Measurements from ENCODE around the gene SMAD3. TPM values are rescaled to one million over a fixed set of nuclear protein-coding genes. Genes with fewer than 3 reads are reported as not detected.

SMAD3 gene
- total and polyA plus RNA-seq, 8 donors = 30.9 to 53.6 (median 50.4) TPM

GRCh38 chr15:67033571-67034044 lies 31.8 kb upstream of the SMAD3 start:
- peaks cover 0 to 15% of the 10 kb centered on the region in 2 donors for H3K4me1 ChIP-seq
- H3K36me3 ChIP-seq = no peaks in the 10 kb centered on the region
- ATAC-seq (peak; percentile 78), DNase-seq (peak in 2 of 4 donors; percentile 46 to 87)
- H3K27ac ChIP-seq = no peak overlapping the region
- peaks cover 7 to 34% of the 10 kb centered on the region in 2 donors for H3K27me3 ChIP-seq
- peak overlapping the region in 1 of 2 donors; percentile 14 for H3K4me3 ChIP-seq
- no peak for TF ChIP-seq CTCF (IDR thresholded peaks at IDR 0.05)
- intact Hi-C loops (cut with DNase I) = no loop called here
- no peaks in the 10 kb centered on the region for H3K9me3 ChIP-seq

DNA sequence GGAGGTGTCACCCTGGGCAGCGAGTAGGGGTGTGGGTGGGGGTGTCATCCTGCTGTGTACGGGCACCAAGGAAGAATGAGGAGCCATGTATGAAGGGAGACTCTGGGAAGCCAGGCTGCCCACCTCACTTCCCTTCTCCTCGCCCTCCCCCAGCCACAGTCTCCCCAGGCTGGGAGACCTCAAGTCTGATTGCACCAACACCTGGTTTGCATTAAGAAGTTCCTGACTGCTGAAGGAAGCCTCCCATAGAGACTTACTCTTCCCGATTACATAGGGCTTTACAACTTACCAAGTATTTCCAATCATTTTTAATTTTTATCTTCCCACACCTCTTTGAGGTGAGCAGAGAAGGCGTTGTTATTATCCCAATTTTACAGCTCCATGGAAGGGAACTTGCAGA lies 29.5 kb upstream of the SMAD3 start:
- DNase-seq = no peak
- H3K9me3 ChIP-seq = no peaks in the 10 kb centered on the region
- ATAC-seq = no peak
- H3K27ac ChIP-seq = no peak overlapping the region
- peaks cover 7 to 34% of the 10 kb centered on the region in 2 donors for H3K27me3 ChIP-seq
- no peak for TF ChIP-seq CTCF (IDR thresholded peaks at IDR 0.05)
- peaks cover 0 to 15% of the 10 kb centered on the region in 2 donors for H3K4me1 ChIP-seq
- H3K4me3 ChIP-seq = no peak overlapping the region
- H3K36me3 ChIP-seq = no peaks in the 10 kb centered on the region
- intact Hi-C loops (cut with DNase I) = no loop called here

DNA sequence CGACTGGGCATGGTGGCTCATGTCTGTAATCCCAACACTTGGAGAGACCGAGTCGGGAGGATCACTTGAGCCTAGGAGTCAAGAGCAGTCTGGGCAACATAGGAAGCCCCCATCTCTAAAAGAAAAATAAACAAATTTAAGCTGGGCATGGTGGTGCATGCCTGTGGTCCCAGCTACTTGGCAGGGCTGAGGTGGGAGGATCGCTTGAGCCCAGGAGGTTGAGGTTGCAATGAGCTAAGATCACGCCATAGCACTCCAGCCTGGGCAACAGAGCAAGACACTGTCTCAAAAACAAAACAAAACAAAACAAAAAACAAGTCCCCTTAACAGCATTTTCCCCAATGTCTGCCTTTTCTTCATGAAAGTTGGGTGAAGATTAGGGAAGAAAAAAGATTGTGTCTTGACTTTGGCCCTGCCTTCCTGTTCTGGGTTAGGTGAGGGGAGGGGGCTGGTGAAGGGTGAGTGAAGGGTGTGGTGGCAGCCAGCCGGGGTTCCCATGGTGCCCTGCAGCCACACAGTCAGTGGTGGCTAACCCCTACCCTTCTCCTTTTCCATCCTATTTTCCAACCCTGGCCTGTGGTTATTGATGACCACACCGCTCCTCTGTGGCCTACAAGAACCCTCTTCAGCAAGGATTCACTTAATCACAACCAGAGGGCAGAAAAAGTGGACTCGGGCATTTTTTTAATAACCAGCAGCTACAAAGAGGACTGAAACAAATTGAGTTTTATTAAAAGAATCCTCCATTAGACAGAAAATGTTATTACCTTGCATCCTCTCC lies 28.4 kb upstream of the SMAD3 start:
- intact Hi-C loops (cut with DNase I) = no loop called here
- Histone ChIP-seq H3K27me3 (peaks cover 7 to 30% of the 10 kb centered on the region in 2 donors), H3K4me1 (peaks cover 0 to 20% of the 10 kb centered on the region in 2 donors), H3K27ac (no peak overlapping the region), H3K9me3 (no peaks in the 10 kb centered on the region), H3K36me3 (no peaks in the 10 kb centered on the region), H3K4me3 (no peak overlapping the region)
- ATAC-seq (no peak), DNase-seq (no peak)
- TF ChIP-seq CTCF (IDR thresholded peaks at IDR 0.05) = no peak

- DNase-seq = no peak
- Histone ChIP-seq H3K4me1 (peaks cover 0 to 27% of the 10 kb centered on the region in 2 donors), H3K36me3 (no peaks in the 10 kb centered on the region), H3K27me3 (peaks cover 7 to 23% of the 10 kb centered on the region in 2 donors), H3K9me3 (no peaks in the 10 kb centered on the region), H3K4me3 (no peak overlapping the region), H3K27ac (no peak overlapping the region)
- ATAC-seq = no peak
- TF ChIP-seq CTCF (IDR thresholded peaks at IDR 0.05) = no peak
- intact Hi-C loops (cut with DNase I) = no loop called here
Observed at GRCh38 chr15:67037694-67038093, 27.7 kb upstream of the SMAD3 start.

- H3K27me3 ChIP-seq = peaks cover 0 to 12% of the 10 kb centered on the region in 2 donors
- H3K9me3 ChIP-seq = no peaks in the 10 kb centered on the region
- no peak for ATAC-seq
- H3K36me3 ChIP-seq = no peaks in the 10 kb centered on the region
- H3K4me1 ChIP-seq = peaks cover 0 to 18% of the 10 kb centered on the region in 2 donors
- TF ChIP-seq CTCF (IDR thresholded peaks at IDR 0.05) = no peak
- no peak for DNase-seq
- H3K4me3 ChIP-seq = no peak overlapping the region
- intact Hi-C loops (cut with DNase I) = no loop called here
- no peak overlapping the region for H3K27ac ChIP-seq
Observed at GRCh38 chr15:67038736-67039135, 26.7 kb upstream of the SMAD3 start.

Data from left lung (tissue), 10 donors.